Esophagus muscularis mucosa (tissue), 4 donors: ENCODE results near the gene ITGB1. TPM values are rescaled to one million over a fixed set of nuclear protein-coding genes. Genes with fewer than 3 reads are reported as not detected.

ENCODE experiments used
- DNase-seq: peaks from one replicate; pipeline ENCODE4 v3.0.0-alpha.2; 2017; ENCODE audit errors: extremely low spot score
- H3K27ac ChIP-seq, 4 donors: fragments of 200-600 bp; sonication (generic); replicated peaks in 1 of 4; 1 replicate in 3 of 4; 2 replicates in 1 of 4; pipeline ENCODE4 v1.5.1; 2016 to 2019; ENCODE audit warnings: mild to moderate bottlenecking in 1 of 4
- H3K27me3 ChIP-seq, 4 donors: fragments of 200-600 bp; sonication (generic); one replicate each; pipeline versions ENCODE4 v1.5.1 to v1.6.0; 2016 to 2019
- H3K36me3 ChIP-seq, 4 donors: fragments of 200-600 bp; sonication (generic); one replicate each; pipeline ENCODE4 v1.5.1; 2016 to 2019
- H3K4me1 ChIP-seq, 4 donors: fragments of 200-600 bp; sonication (generic); one replicate each; pipeline ENCODE4 v1.5.1; 2016 to 2019
- H3K4me3 ChIP-seq, 4 donors: fragments of 200-600 bp; sonication (generic); 1 replicate in 2 of 4; 2 replicates in 2 of 4; pipeline ENCODE4 v1.5.1; 2016 to 2019; ENCODE audit warnings: mild to moderate bottlenecking in 4 of 4, moderate library complexity in 1 of 4
- H3K9me3 ChIP-seq, 4 donors: fragments of 200-600 bp; sonication (generic); 1 replicate in 3 of 4; 2 replicates in 1 of 4; pipeline ENCODE4 v1.5.1; 2016 to 2019
- CTCF ChIP-seq, 3 experiments: fragments of 200-600 bp in 2 of 3; fragments of 450-650 bp in 1 of 3; sonication (generic) in 2 of 3; IDR thresholded peaks; one replicate each; pipeline ENCODE4 v1.5.1; 2017 to 2019; ENCODE audit warnings: antibody characterized with exemption in 3 of 3, mild to moderate bottlenecking in 2 of 3, moderate library complexity in 1 of 3
- EP300 ChIP-seq: sonication (generic); formaldehyde crosslinking; IDR thresholded peaks from one replicate; pipeline ENCODE4 v1.6.1; 2017; ENCODE audit warnings: antibody characterized with exemption
- POLR2A ChIP-seq: fragments of 450-650 bp; IDR thresholded peaks from one replicate; pipeline ENCODE4 v1.6.1; 2017; ENCODE audit warnings: antibody characterized with exemption, moderate library complexity, mild to moderate bottlenecking, low read depth
- POLR2AphosphoS5 ChIP-seq, 2 donors: sonication (generic); formaldehyde crosslinking; IDR thresholded peaks; one replicate each; pipeline ENCODE4 v1.6.1; 2017; ENCODE audit warnings: antibody characterized with exemption in 2 of 2
- WGBS: methylation state at CpG from one replicate; pipeline ENCODE4 v1.1.5; 2018; 5-methylcytosine and 5-hydroxymethylcytosine counted together
- intact Hi-C: fragments of 100-400 bp; cut with DNase I; formaldehyde crosslinking; loops from one replicate; pipeline ENCODE4 v1.15.1; 2023
- total RNA-seq, 4 donors: library from RNA; depleted of rRNA; stranded (reverse); fragments of >200 nt; gene quantifications; one replicate each; pipeline versions ENCODE4 v1.1.0 to v1.2.1, GENCODE V29; 2016

ITGB1 gene
- total RNA-seq, 4 donors from 2014 or later, result 1,385 to 1,873 (median 1,661) TPM

DNA sequence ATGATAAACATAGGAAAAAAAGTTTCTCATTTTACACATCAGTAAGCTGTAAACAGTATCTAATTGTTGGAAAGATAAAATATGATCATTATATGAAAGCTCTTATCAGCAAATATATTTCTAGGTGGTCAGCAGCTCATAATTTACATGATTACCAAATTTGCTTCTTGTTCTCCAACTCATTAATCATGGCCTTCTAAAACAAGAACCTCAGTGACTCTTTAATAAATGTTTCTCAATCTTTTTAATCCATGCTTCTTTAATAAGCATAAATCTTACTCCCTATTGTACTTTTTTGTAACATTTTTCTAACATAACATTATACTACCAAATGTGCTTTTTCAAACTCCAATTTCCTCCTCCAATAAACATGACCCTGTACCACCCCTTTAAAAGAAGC lies 5.9 kb downstream of the ITGB1 start:
- TF ChIP-seq CTCF (IDR thresholded peaks at IDR 0.05) (no peak), EP300 (no peak), POLR2A (no peak), POLR2AphosphoS5 (IDR thresholded peaks at IDR 0.05) (no peak)
- H3K4me3 ChIP-seq, result no peak overlapping the region
- H3K4me1 ChIP-seq, result peaks cover 71 to 89% (median 82%) of the 10 kb centered on the region in 4 donors
- no peaks in the 10 kb centered on the region for H3K27me3 ChIP-seq
- H3K36me3 ChIP-seq, result no peaks in the 10 kb centered on the region
- no peaks in the 10 kb centered on the region for H3K9me3 ChIP-seq
- H3K27ac ChIP-seq, result peak overlapping the region; percentile 64 to 100 (median 97)
- intact Hi-C loops, result no loop called here
- DNase-seq, result no peak

- no peak for DNase-seq
- Histone ChIP-seq H3K4me3 (peak overlapping the region in 1 of 4 donors; percentile 2), H3K9me3 (no peaks in the 10 kb centered on the region), H3K27me3 (no peaks in the 10 kb centered on the region), H3K27ac (peak overlapping the region; percentile 64 to 100 (median 97)), H3K4me1 (peaks cover 79 to 98% (median 92%) of the 10 kb centered on the region in 4 donors), H3K36me3 (no peaks in the 10 kb centered on the region)
- WGBS, result 46% methylated on average over 3 of the region's 3 CpGs
- intact Hi-C loops, result no loop called here
- TF ChIP-seq EP300 (no peak), POLR2AphosphoS5 (IDR thresholded peaks at IDR 0.05) (no peak), CTCF (IDR thresholded peaks at IDR 0.05) (no peak), POLR2A (no peak)
Measured at GRCh38 chr10:32951111-32951510, 6.9 kb downstream of the ITGB1 start.

DNA sequence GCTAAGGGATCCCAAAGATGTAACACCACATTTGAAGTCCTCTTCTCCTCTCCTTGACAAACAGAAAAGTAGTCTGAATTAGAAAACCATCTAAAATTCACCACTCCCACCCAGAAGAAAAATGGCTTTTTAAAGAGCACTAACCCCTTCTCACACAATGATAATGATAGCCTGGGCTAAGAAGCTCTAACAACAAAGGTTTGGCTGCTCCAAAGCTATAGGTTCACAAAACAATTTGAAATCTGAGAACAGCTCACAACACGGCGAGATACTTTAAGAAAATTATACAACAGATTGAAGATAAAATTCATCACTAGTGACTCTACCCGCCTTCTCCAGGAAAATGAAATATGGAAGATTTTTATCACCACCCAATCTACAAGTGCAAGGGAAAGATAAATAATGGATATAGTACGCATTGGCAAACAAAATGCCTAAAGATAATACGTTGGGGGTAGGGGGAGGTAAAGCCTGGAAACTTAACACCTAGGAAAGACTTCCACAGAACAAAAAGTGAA lies 7.4 kb downstream of the ITGB1 start:
- Histone ChIP-seq H3K4me3 (peak overlapping the region in 1 of 4 donors; percentile 2), H3K4me1 (peaks cover 78 to 99% (median 94%) of the 10 kb centered on the region in 4 donors), H3K27ac (peak overlapping the region; percentile 48 to 100 (median 97)), H3K36me3 (no peaks in the 10 kb centered on the region), H3K27me3 (no peaks in the 10 kb centered on the region), H3K9me3 (no peaks in the 10 kb centered on the region)
- intact Hi-C loops, result no loop called here
- no peak for DNase-seq
- TF ChIP-seq EP300, result no peak
- TF ChIP-seq POLR2AphosphoS5 (IDR thresholded peaks at IDR 0.05), result no peak
- no peak for TF ChIP-seq CTCF (IDR thresholded peaks at IDR 0.05)
- TF ChIP-seq POLR2A, result no peak
- WGBS, result 71% methylated on average over 5 of the region's 5 CpGs

GRCh38 chr10:32949221-32949678 lies 8.8 kb downstream of the ITGB1 start:
- peaks cover 77 to 98% (median 97%) of the 10 kb centered on the region in 4 donors for H3K4me1 ChIP-seq
- H3K27ac ChIP-seq, result peak overlapping the region; percentile 49 to 100 (median 76)
- TF ChIP-seq CTCF (IDR thresholded peaks at IDR 0.05), result no peak
- no peak for TF ChIP-seq EP300
- no peak for TF ChIP-seq POLR2A
- TF ChIP-seq POLR2AphosphoS5 (IDR thresholded peaks at IDR 0.05), result peak in 1 of 2 donors; percentile 13
- H3K9me3 ChIP-seq, result no peaks in the 10 kb centered on the region
- no peak overlapping the region for H3K4me3 ChIP-seq
- no peaks in the 10 kb centered on the region for H3K27me3 ChIP-seq
- intact Hi-C loops, result no loop called here
- DNase-seq, result no peak
- H3K36me3 ChIP-seq, result no peaks in the 10 kb centered on the region

DNA sequence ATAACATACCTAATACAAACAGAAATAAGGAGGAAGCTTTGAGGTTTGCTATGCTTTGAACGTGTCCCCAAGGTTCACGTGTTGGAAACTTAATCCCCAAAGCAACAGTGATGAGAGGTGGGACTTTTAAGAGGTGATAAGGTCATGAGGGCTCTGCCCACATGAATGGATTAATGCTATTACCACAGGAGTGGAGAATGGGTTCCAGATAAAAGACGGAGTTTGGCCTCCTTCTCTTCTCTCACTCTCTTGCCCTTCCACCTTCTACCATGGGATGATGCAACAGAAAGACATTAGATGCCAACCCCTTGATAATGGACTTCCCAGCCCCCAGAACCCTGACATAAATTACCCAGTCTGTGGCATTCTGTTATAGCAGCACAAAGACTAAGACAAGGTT lies 9.6 kb downstream of the ITGB1 start:
- Histone ChIP-seq H3K36me3 (no peaks in the 10 kb centered on the region), H3K9me3 (no peaks in the 10 kb centered on the region), H3K4me3 (no peak overlapping the region), H3K4me1 (peaks cover 78 to 98% (median 97%) of the 10 kb centered on the region in 4 donors), H3K27ac (peak overlapping the region; percentile 49 to 100 (median 76)), H3K27me3 (no peaks in the 10 kb centered on the region)
- no peak for DNase-seq
- intact Hi-C loops, result no loop called here
- 45% methylated on average over 3 of the region's 3 CpGs for WGBS
- TF ChIP-seq CTCF (IDR thresholded peaks at IDR 0.05), result no peak
- no peak for TF ChIP-seq POLR2A
- peak in 1 of 2 donors; percentile 40 for TF ChIP-seq POLR2AphosphoS5 (IDR thresholded peaks at IDR 0.05)
